ENCODE results near the gene MACROD2.

DNA sequence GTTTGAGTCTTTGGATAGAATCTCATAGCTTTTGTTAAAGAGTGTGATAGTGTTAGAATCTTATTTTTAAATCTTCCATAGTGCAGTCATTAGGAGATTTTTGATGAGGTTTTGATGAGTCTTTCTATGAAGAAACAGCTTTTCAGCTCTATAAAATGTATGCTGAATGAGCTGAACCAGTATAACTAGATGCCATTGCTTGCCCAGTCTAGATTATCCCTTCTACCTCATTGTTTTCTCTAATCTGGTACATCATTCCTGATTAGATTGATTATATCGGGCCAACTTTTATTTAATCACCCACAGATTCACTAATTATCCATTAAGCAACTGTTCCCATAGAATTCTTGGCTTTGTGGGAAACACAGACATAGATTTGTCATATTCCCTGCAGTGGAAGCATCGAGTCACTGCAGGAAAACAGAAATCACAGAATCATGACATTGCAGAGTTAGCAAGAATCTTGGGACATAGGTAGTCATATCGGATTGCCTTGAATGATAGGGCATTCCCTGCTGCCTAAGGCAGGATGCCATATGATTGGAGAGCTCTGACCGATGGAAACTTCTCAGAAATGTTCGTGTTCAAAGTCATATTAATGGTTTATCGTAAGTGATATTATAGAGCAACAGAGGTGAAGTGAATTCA lies 1224.8 kb downstream of the MACROD2 start:
- TF ChIP-seq YY1 (IDR thresholded peaks at IDR 0.05; ENCODE audit: insufficient read depth, insufficient read length) (no peak), ZNF274 (IDR thresholded peaks at IDR 0.05; ENCODE audit: low read depth, low read length) (no peak), SUZ12 (IDR thresholded peaks at IDR 0.05; ENCODE audit: extremely low read depth, insufficient read depth, insufficient read length) (no peak)
